ENCODE measurements around the gene IP6K3. TPM values are rescaled to one million over a fixed set of nuclear protein-coding genes. Genes with fewer than 3 reads are reported as not detected.

The IP6K3 gene
- total and polyA plus RNA-seq, 5 experiments from 2014 or later = not detected

DNA sequence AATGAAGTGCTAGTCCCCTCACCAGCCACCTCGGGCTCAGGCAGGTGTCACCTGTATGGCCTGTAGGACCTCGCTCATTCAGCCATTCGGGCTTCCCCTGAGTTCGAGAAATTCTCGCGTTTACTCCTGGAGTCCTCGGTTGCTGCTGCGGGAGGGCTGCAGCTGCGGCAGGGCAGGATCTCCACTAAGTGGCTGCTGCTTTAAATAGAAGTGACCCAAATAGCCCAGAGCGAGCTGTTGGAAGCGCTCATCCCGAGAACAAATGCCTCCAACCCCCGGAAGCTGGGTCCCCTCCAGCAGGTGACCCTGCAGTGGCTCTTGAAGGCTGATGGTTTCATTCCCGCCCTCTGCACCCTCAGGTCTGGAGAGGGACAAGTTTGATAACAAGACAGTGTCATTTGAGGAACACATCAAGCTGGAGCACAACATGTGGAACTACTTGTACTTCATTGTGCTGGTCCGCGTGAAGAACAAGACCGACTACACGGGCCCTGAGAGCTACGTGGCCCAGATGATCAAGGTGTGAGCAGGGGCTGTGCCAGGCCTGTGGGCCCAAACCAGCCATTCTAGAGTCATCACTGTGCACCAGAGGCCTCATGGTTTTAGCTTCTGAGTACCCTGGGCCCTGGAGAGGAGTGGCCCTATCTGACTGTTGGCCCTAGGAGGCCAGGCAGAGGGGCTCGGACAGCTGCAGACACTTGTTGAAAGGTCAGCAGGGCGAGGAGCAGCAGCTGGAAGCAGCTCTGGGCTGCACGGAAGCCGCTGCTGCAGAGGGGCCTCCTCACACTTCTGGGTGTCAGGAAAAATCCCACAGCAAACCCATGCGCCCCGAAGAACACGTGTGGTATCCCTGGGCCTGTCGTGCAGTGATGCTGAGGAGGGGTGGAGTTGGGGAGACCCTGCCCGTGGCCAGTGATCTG lies 53.3 kb downstream of the IP6K3 start:
- DNase-seq (peak in 1 of 10 donors; percentile 53), ATAC-seq (no peak)
- peaks cover 29 to 70% (median 69%) of the 10 kb centered on the region in 4 donors for H3K4me1 Mint-ChIP-seq
- peaks cover 0 to 28% (median 17%) of the 10 kb centered on the region in 3 donors for H3K36me3 Mint-ChIP-seq
- no peaks in the 10 kb centered on the region for H3K9me3 Mint-ChIP-seq
- H3K27me3 Mint-ChIP-seq = no peaks in the 10 kb centered on the region
- POLR2A ChIA-PET = interaction anchor here (1.0 to 3.6 kb wide), 9 partner anchors 10 to 349 kb away, joined by 3 to 25 read pairs (median 7); partner anchors contain the start of genes BAK1, ITPR3 and UQCC2
- peak overlapping the region in 8 of 10 donors; percentile 66 to 82 (median 74) for H3K4me3 Mint-ChIP-seq
- peak overlapping the region; percentile 95 to 99 (median 98) for H3K27ac Mint-ChIP-seq

DNA sequence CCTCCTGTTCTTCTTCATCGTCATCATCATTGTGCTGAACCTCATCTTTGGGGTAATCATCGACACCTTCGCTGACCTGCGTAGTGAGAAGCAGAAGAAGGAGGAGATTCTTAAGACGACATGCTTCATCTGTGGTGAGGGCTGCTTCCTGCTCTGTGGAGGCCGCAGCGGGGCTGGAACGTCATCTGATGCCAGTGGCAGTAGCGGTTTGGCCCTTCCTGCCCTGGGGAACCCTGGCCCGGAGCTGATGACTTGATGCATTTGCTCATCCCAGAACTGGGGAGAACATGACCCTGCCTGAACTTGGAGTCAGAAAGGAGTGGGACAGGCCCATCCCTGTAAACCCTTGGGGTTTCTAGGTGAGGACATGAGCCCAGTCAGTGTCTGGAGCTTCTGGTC lies 53.9 kb downstream of the IP6K3 start:
- H3K4me3 Mint-ChIP-seq = peak overlapping the region; percentile 16 to 82 (median 64)
- ATAC-seq (peak; percentile 52 to 75), DNase-seq (peak in 9 of 10 donors; percentile 26 to 77 (median 61))
- no peaks in the 10 kb centered on the region for H3K9me3 Mint-ChIP-seq
- peak overlapping the region; percentile 95 to 99 (median 97) for H3K27ac Mint-ChIP-seq
- POLR2A ChIA-PET = interaction anchor here (1.0 to 3.6 kb wide), 6 partner anchors 10 to 348 kb away, joined by 3 to 25 read pairs (median 4); partner anchors contain the start of genes ITPR3 and UQCC2
- H3K4me1 Mint-ChIP-seq = peaks cover 29 to 69% (median 65%) of the 10 kb centered on the region in 4 donors
- H3K36me3 Mint-ChIP-seq = peaks cover 0 to 32% (median 18%) of the 10 kb centered on the region in 3 donors
- no peaks in the 10 kb centered on the region for H3K27me3 Mint-ChIP-seq

DNA sequence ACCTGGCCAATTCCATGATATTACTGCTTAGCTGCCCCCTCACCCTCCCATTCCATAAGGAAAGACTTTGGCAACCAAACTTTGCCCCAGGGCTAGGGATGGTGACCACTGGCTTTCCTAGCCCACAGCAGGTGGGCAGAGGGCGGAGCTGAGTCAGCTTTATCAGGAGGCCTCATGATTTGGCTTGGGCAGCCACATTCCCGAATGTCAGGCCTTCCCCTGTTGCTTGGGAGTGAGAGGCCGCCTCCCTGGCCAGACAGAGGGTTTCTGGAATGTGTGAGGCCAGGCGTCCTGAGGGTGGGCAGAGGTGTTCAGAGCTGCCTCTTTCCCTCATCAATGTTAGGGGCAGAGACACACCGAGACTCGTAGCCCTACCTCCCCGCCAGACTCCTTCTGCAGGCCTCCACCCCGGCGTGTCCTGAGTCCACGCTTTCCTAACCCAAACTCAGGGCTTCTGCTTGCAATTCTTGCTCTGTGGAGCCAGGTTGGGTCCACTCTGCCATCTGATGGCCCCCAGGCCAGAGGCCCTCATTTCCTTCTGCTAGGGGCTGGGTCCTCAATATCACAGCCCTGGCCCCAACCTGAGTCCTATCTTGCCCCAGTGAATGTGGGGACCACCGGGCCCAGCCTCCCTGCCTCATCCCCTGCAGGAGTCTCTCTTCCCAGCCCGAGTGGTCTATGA lies 54.5 kb downstream of the IP6K3 start:
- Mint-ChIP-seq H3K27me3 (no peaks in the 10 kb centered on the region), H3K4me1 (peaks cover 26 to 63% (median 59%) of the 10 kb centered on the region in 4 donors), H3K9me3 (no peaks in the 10 kb centered on the region), H3K27ac (peak overlapping the region; percentile 95 to 99 (median 97)), H3K36me3 (peaks cover 0 to 37% (median 20%) of the 10 kb centered on the region in 3 donors), H3K4me3 (peak overlapping the region; percentile 16 to 82 (median 64))
- DNase-seq (peak in 1 of 10 donors; percentile 4), ATAC-seq (no peak)
- POLR2A ChIA-PET = interaction anchor here (1.2 to 3.1 kb wide), 4 partner anchors 21 to 348 kb away, joined by 3 to 25 read pairs (median 4); partner anchors contain the start of gene ITPR3

DNA sequence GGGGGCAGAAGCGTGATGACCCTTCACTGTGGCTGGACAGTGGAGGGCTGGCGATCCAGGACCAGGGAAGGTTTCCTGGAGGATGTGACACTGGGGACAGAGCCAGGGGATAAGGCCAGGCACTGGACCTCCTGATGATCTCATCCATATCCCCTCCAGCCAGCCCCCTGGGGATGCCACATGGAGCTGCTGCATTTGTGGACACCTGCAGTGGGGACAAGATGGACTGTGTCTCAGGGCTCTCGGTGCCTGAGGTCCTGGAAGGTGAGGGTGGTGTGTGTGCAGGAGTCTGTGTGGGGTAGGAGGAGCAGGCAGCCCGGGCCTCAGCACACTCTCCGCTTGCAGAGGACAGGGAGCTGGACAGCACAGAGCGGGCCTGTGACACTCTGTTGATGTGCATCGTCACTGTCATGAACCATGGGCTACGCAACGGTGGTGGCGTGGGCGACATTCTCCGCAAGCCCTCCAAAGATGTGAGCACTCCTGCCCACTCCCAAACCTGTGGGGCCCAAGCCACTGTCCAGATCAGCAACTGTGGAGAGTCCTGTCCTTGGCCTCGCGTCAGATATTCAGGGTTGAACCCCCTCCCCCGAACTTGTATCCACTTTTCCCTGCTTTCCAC lies 55.1 kb downstream of the IP6K3 start:
- H3K9me3 Mint-ChIP-seq = no peaks in the 10 kb centered on the region
- peaks cover 2 to 42% (median 21%) of the 10 kb centered on the region in 3 donors for H3K36me3 Mint-ChIP-seq
- DNase-seq = no peak
- POLR2A ChIA-PET = interaction anchor here (1.2 kb wide), 1 partner anchor 99 kb away, joined by 3 read pairs; no protein-coding TSS in a partner anchor
- H3K27me3 Mint-ChIP-seq = no peaks in the 10 kb centered on the region
- H3K27ac Mint-ChIP-seq = peak overlapping the region; percentile 77 to 98 (median 96)
- H3K4me1 Mint-ChIP-seq = peaks cover 23 to 57% (median 53%) of the 10 kb centered on the region in 4 donors
- peak overlapping the region in 2 of 10 donors; percentile 36 to 75 for H3K4me3 Mint-ChIP-seq
- no peak for ATAC-seq

DNA sequence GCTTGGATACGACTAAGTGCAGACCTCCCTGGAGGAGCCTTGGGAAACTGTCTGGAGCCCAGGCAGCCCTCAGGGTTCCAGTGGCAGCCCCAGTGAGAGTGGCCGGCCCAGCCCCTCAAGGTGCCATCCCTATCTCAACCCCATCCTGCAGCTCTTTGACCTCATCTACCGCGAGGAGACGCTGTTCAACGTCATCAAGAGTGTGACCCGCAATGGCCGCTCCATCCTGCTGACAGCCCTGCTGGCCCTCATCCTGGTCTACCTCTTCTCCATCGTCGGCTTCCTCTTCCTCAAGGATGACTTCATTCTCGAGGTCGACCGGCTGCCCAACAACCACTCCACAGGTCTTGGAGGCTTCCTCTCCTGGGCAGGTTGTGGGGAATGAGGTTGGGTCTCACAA lies 55.9 kb downstream of the IP6K3 start:
- no peaks in the 10 kb centered on the region for H3K27me3 Mint-ChIP-seq
- ATAC-seq (no peak), DNase-seq (no peak)
- H3K4me1 Mint-ChIP-seq = peaks cover 20 to 49% (median 45%) of the 10 kb centered on the region in 4 donors
- peak overlapping the region in 9 of 10 donors; percentile 29 to 98 (median 95) for H3K27ac Mint-ChIP-seq
- POLR2A ChIA-PET = interaction anchor here (1.2 kb wide), 1 partner anchor 20 kb away, joined by 4 read pairs; no protein-coding TSS in a partner anchor
- H3K36me3 Mint-ChIP-seq = peaks cover 5 to 49% (median 24%) of the 10 kb centered on the region in 3 donors
- H3K9me3 Mint-ChIP-seq = no peaks in the 10 kb centered on the region
- H3K4me3 Mint-ChIP-seq = no peak overlapping the region

DNA sequence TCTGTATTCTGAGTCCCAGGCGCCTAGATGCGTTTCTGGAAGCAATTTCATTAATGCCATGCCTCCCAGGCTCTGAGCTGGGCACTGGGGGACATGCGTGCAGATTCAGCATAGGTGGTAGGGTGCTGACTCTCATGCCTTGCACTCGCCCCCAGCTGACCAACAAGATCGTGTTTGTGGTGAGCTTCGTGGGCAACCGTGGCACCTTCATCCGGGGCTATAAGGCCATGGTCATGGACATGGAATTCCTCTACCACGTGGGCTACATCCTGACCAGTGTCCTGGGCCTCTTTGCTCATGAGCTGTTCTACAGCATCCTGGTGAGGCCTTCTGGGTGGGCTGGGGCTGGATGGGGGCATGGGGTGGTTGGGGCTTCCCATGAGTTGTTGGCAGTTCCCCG lies 56.8 kb downstream of the IP6K3 start:
- ATAC-seq = no peak
- Mint-ChIP-seq H3K4me1 (peaks cover 20 to 40% (median 36%) of the 10 kb centered on the region in 4 donors), H3K36me3 (peaks cover 5 to 55% (median 24%) of the 10 kb centered on the region in 3 donors), H3K9me3 (no peaks in the 10 kb centered on the region), H3K27me3 (no peaks in the 10 kb centered on the region), H3K27ac (peak overlapping the region in 6 of 10 donors; percentile 19 to 72 (median 40)), H3K4me3 (no peak overlapping the region)
- peak in 1 of 10 donors; percentile 50 for DNase-seq
- POLR2A ChIA-PET = interaction anchor here (1.2 kb wide), 1 partner anchor 21 kb away, joined by 4 read pairs; no protein-coding TSS in a partner anchor

DNA sequence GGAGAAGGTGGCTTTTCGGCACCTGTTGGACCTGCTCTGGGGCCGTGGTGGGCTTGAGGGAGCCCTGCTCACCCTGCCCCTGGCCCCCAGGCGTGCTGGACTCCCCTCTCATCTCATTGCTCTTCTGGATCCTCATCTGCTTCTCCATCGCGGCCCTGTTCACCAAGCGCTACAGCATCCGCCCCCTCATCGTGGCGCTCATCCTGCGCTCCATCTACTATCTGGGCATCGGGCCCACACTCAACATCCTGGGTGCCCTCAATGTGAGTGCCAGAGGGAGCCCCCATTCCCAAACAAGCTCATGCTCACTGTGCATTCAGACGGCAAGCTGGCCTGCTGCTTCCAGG lies 57.6 kb downstream of the IP6K3 start:
- POLR2A ChIA-PET = no interaction called here
- Mint-ChIP-seq H3K36me3 (peaks cover 5 to 61% (median 27%) of the 10 kb centered on the region in 3 donors), H3K4me3 (no peak overlapping the region), H3K9me3 (no peaks in the 10 kb centered on the region), H3K4me1 (peaks cover 14 to 32% (median 29%) of the 10 kb centered on the region in 4 donors), H3K27me3 (no peaks in the 10 kb centered on the region), H3K27ac (peak overlapping the region in 3 of 10 donors; percentile 65 to 72 (median 67))
- ATAC-seq = no peak
- peak in 1 of 10 donors; percentile 16 for DNase-seq

DNA sequence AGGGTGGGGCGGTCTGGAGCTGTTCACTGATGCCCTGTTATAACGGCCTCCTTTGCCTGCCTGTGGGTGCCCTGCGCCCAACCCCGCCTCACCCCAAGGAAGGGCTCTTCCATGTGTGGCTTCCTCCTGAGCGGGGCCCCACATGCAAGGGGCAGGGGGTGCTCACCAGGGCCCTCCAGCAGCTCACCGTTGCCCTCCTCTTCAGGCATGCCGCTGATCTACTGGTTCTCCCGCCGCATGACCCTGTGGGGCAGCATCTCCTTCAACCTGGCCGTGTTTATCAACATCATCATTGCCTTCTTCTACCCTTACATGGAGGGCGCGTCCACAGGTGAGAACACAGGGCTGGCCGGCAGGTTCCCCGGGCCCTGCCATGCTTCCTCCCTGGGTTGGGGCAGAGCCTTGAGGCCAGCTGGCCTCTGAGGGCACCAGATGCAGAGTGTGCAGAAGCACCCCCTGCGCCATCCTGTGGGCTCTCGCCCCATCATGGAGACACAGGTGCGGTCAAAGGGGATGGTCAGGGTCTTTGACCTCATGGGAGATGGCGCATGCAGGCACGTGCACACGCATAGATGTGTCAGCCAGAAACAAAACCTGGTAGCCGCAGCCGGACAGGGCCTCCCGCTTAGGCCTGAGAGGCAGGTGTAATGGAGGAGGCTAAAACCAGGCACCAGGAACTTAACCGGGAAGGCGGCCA lies 58.1 kb downstream of the IP6K3 start:
- H3K36me3 Mint-ChIP-seq = peaks cover 5 to 66% (median 29%) of the 10 kb centered on the region in 3 donors
- H3K27me3 Mint-ChIP-seq = no peaks in the 10 kb centered on the region
- POLR2A ChIA-PET = no interaction called here
- DNase-seq (peak in 1 of 10 donors; percentile 21), ATAC-seq (no peak)
- no peaks in the 10 kb centered on the region for H3K9me3 Mint-ChIP-seq
- H3K4me1 Mint-ChIP-seq = peaks cover 12 to 28% (median 25%) of the 10 kb centered on the region in 4 donors
- no peak overlapping the region for H3K4me3 Mint-ChIP-seq
- H3K27ac Mint-ChIP-seq = peak overlapping the region in 3 of 10 donors; percentile 28 to 72 (median 43)

DNA sequence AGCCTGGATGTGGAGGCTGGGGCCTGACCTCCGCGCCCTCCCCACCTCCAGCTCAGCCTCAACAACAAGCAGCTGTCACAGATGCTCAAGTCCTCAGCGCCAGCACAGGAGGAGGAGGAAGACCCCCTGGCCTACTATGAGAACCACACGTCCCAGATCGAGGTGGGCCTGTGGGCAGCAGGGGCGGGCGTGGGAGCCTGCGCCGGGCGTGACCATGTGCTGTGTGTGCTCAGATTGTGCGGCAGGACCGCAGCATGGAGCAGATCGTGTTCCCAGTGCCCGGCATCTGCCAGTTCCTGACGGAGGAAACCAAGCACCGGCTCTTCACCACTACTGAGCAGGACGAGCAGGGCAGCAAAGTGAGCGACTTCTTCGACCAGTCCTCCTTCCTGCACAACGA lies 58.7 kb downstream of the IP6K3 start:
- no peak for DNase-seq
- H3K4me3 Mint-ChIP-seq = no peak overlapping the region
- H3K9me3 Mint-ChIP-seq = no peaks in the 10 kb centered on the region
- ATAC-seq = no peak
- H3K36me3 Mint-ChIP-seq = peaks cover 5 to 72% (median 30%) of the 10 kb centered on the region in 3 donors
- H3K27me3 Mint-ChIP-seq = no peaks in the 10 kb centered on the region
- H3K27ac Mint-ChIP-seq = no peak overlapping the region
- POLR2A ChIA-PET = interaction anchor here (1.3 kb wide), 1 partner anchor 9 kb away, joined by 5 read pairs; no protein-coding TSS in a partner anchor
- peaks cover 12 to 28% (median 24%) of the 10 kb centered on the region in 4 donors for H3K4me1 Mint-ChIP-seq

DNA sequence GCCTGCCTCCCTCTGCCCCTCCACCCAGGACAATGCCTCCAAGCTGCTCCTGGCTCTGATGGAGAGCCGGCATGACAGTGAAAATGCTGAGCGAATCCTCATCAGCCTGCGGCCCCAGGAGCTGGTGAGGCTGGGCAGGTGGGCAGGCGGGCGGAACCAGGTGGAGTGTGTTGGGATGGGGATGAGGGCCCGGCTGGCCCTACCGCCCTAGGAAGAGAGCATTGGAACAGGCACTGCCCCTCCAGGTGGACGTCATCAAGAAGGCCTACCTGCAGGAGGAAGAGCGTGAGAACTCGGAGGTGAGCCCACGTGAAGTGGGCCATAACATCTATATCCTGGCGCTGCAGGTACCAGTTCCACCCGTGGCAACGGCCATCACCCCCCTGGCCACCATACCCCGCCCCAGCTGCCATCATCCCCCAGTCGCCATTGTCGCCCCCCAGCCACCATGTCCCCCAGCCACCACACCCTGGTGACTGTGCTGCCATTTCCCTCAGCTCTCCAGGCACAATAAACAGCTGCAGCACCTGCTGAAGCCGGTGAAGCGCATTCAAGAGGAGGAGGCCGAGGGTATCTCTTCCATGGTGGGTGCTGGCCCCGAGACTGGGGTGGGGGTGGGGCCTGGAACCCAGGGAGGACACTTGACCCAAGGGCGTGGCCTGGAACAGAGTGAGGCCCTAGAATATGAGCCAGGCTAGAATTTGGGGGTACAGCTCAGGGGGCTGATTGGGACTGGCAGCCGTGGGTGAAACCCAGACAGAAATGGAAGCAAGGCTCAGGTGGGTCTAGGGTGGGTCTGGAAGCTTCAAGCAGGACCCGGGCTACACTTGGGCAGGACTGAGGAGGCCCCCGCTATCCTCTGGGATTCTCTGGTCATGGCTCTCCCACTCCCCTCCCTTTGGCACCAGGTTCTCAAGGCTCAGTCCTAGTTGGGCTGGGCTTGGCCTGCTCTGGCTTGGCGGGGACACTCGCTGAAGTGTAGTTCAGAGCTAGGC lies 59.4 kb downstream of the IP6K3 start:
- H3K36me3 Mint-ChIP-seq = peaks cover 5 to 78% (median 28%) of the 10 kb centered on the region in 3 donors
- H3K4me1 Mint-ChIP-seq = peaks cover 6 to 27% (median 20%) of the 10 kb centered on the region in 4 donors
- no peak for ATAC-seq
- POLR2A ChIA-PET = interaction anchor here (1.3 kb wide), 1 partner anchor 10 kb away, joined by 5 read pairs; no protein-coding TSS in a partner anchor
- H3K4me3 Mint-ChIP-seq = no peak overlapping the region
- no peaks in the 10 kb centered on the region for H3K27me3 Mint-ChIP-seq
- peak overlapping the region in 1 of 10 donors; percentile 42 for H3K27ac Mint-ChIP-seq
- no peak for DNase-seq
- H3K9me3 Mint-ChIP-seq = no peaks in the 10 kb centered on the region
